Activated CD8-positive, alpha-beta memory T cell treated with anti-CD3 and anti-CD28 coated beads, Interleukin-2, amount 50 U/mL, for 1 hour (primary cell): Measurements from ENCODE around the gene AK5.

Experiments
- DNase-seq: peaks from one replicate; pipeline ENCODE4 v3.0.0-alpha.2; 2020; ENCODE audit errors: extremely low read depth

AK5 gene

GRCh38 chr1:77354536-77354935, 72.7 kb downstream of the AK5 start:
- DNase-seq = no peak

DNA sequence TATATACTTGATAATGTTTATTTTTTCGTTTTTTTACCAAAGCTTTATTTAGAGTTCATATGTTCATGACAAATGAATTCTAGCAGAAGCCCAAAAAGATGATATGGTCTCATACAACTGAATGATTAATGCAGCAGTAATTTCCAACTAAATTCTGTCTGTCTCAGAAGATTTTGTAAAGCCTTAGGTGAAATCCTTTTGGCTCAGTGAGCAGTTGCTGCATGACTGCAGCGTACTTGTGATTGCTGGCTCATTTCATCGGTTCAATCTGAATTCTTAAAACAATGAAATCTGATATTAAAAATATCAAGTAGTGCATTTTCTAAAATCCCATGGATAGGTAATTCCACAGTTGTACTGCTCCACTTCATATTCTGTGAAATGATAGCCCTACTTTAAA, 73.2 kb downstream of the AK5 start:
- no peak for DNase-seq

DNA sequence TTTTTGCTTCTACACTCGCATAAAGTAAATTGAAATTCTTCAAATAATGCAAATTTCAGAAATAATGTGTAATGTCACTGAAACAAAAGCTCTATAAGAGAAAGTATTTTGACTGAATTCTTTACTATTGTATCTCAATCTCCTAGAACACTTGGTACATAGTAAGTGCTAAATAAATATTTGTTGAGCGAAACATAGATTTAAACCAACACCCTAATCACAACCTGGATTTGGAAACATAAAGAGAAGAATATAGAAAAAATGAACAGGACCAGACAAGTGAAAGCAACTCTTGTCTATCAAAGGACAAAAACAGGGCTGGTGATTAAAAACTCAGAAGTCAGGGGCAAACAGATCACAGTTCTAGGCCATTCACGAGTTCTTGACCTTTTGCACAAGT, 74.3 kb downstream of the AK5 start:
- no peak for DNase-seq

- DNase-seq = no peak
Measured at GRCh38 chr1:77360256-77360655, 78.4 kb downstream of the AK5 start.

- no peak for DNase-seq
Measured at GRCh38 chr1:77361621-77362020, 79.8 kb downstream of the AK5 start.

GRCh38 chr1:77370161-77370560, 88.3 kb downstream of the AK5 start:
- no peak for DNase-seq

GRCh38 chr1:77370583-77371306, 88.9 kb downstream of the AK5 start:
- DNase-seq = no peak

DNA sequence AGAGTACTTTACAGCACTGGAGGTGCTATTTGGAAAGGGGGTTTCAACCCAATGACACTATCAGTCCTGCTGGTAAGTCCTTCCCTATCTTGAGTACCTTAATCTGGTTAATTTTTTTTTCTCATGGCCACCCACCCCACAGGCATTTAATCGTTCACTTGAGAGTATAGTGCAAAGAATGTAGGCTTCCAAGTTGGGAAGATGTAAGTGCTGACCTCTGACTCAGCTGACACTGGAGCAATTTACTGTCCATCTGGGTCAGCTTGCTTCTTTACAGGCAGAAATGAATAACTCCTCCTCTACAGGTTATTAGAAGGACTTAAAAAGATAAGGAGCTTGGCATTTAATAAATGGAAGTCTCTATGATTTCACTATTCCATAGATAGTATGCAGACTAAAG, 89.6 kb downstream of the AK5 start:
- DNase-seq = no peak

GRCh38 chr1:77373702-77374101, 91.9 kb downstream of the AK5 start:
- DNase-seq = no peak

DNA sequence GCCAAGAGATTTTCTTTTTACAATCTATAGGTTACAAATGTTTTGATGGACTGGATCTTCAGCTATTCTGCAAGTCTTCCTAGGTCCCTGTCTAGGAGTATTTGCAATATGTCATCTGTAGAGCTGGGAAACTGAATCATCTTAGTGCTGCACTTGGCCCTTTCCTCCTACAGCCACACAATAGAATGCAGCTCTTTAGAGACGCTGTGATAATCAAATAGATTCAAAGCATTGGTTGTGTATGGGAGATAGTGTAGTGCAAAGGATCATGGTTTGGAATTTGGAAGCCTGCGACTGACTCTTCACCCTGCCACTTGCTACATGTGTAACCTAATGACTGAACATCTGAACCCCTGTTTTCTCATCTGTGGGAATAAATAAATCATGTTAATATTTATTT, 93.7 kb downstream of the AK5 start:
- no peak for DNase-seq

- no peak for DNase-seq
Measured at GRCh38 chr1:77375990-77376389, 94.2 kb downstream of the AK5 start.

- no peak for DNase-seq
Measured at GRCh38 chr1:77378723-77379535, 97.1 kb downstream of the AK5 start.

- no peak for DNase-seq
Measured at GRCh38 chr1:77382366-77382765, 100.5 kb downstream of the AK5 start.

- no peak for DNase-seq
Measured at GRCh38 chr1:77383236-77383635, 101.4 kb downstream of the AK5 start.

- no peak for DNase-seq
Measured at GRCh38 chr1:77385551-77385950, 103.7 kb downstream of the AK5 start.

- DNase-seq = no peak
Measured at GRCh38 chr1:77386276-77386675, 104.5 kb downstream of the AK5 start.

DNA sequence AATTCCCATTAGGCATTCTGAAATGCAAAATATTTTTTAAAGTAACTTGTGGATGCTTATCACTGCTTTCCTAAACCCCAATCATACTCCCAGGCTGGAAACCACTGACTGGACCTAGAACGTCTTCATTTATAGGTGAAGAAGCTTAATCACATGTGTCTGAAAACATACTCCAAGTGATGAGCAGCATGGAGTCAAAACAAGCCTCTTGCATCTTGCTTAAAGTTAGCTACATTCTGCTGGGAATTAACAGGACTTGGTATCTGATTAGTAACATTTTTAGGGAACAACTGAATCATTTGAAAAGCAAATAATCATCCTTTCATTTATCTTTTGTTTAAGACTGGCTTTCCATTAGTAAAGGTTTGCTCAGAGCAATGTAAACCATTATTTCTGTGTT, 105.7 kb downstream of the AK5 start:
- no peak for DNase-seq

DNA sequence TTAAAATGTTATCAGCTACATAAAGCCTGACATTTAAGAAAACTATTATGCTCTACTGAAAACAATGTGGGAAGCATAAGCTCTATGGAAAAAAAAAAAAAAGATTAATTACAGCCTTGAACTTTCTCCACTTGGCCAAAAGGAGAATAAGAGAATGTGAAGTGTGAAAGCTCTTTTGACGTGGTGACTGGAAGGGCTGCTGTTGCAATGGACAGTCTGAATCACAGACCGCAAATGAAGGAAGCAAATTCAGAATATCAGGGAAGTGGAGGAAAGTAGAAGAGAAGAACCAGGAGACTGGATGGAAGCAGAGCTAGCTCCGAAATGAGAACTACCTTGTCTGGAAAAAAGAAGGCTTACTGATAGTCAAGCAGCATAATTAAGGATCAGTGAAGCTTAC, 106.8 kb downstream of the AK5 start:
- DNase-seq = no peak

DNA sequence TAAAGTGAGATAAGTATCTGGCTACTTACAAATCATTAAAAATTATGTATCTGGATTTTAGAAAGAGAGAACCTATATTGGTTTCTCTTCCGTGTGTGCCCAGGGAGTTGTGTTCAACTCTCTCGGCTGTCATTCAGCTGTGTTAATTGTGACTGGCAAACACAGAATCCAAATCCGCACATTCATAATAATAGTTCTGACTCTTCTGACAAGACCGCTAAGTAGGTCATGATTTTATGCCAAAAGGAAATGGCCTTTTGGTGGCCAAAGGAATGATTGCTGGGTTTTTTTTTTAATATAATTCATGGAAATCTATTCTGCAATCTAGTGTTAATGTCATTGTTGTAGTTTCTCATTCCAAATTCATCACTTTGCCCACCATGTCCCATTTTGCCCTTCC, 110.7 kb downstream of the AK5 start:
- no peak for DNase-seq

DNA sequence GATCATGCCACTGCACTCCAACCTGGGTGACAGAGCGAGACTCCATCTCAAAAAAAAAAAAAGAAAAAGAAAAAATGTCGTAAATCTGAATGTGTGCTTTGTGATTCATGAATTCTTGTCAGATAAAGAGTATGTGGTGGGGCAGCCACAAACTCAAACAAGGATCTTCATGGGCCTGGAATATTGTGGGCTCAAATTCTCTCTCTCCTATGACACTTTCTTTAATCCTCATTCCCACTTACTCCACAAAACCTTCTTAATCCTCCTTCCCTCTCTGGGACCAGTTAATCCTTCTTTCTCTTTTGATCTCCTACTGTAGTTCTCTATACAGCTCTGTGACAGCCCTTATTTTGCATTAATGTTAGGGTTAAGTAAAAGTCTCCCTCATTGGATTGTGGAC, 112.3 kb downstream of the AK5 start:
- DNase-seq = no peak

DNA sequence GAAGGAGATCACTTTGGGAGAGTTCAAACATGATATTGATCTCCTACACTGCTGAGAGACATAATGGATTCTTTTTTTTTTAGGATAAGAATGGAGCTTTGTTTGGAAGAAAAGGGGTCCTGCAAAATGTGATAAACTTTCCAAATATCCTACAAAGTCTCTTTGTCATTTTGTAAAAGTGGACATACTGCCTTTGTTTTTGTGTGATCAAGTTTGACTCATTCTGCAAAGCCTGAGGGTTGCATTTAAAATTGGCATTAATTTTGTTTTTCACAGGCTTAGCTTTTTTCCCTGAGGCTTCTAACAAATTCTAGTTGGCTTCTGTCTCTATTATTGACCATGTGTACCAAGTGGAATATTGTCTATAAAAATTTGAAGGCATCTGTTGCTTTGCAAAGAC, 113.2 kb downstream of the AK5 start:
- no peak for DNase-seq

DNA sequence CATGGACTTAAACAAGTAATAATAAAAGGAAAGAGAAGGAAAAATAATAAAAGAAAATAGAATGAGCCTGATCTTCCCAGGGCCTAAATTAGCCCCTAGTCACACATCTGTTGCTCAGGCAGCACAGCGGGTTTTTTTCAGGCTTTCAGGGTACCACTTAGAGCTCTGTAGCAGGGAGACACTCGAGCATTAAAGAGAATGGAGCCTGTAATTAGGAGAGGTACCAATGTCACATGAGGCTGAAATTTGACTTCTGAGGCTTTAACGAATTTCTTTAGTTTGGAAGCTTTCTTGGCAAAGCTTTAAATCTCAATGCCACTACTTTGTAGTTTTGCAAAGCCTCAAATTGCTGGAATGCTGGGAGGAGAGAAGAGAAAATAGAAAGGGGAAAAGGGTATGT, 116.3 kb downstream of the AK5 start:
- no peak for DNase-seq

DNA sequence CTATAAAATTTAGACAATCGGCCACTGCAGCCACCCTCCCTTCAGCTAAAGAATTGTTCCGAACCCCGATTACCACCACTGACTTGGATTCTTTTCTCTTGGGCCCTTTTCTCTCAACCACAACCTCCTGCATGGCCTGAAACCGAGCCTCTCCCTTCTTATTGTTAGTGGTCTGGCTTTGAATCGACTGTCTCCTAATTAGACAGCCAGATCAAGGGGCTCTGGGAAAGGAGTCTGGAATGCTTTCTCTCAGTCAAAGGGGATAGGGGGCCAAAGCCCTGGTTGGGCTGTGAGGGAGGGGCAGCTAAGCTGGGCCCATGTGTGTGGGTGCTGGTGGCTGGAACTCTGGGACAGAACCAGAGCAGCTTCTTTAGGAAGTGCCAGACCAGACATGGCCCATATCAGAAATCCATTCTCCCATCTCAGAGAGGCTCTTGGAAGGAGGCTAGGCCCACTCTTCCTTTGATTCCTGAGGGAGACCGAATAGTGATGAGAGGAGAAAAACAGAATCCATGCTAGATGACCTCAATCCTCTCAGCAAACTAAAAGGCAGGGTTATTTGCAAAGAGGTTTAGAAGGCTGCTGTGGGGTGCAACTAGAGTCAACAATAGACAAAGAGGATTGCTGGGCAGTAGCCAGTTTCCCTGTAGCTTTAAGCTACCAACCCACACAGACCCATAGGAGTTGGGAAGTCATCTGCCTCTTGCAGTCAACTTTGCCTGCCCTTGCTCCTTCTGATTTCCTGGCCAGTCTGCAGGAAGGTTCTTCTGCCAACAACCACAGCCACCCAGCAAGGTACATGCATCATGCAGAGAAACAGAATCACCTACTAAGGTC, 117.6 kb downstream of the AK5 start:
- DNase-seq = no peak
